Glutamatergic neuron (in vitro differentiated cells): ENCODE measurements around the gene JPH2. TPM values are rescaled to one million over a fixed set of nuclear protein-coding genes. Genes with fewer than 3 reads are reported as not detected.

Source experiments
- DNase-seq: peaks from one replicate; pipeline ENCODE4 v3.0.0; 2022
- H3K27ac Mint-ChIP-seq: one replicate; pipeline ENCODE4 v1.8.0; 2020; ENCODE audit warnings: mild to moderate bottlenecking, mixed read lengths, inconsistent platforms; ENCODE audit not compliant: unreplicated experiment
- H3K27me3 Mint-ChIP-seq: one replicate; pipeline ENCODE4 v1.8.0; 2020; ENCODE audit warnings: mild to moderate bottlenecking, moderate library complexity, mixed read lengths, inconsistent platforms; ENCODE audit not compliant: unreplicated experiment
- H3K36me3 Mint-ChIP-seq: one replicate; pipeline ENCODE4 v1.8.0; 2020; ENCODE audit warnings: mild to moderate bottlenecking, mixed read lengths, inconsistent platforms; ENCODE audit not compliant: unreplicated experiment
- H3K4me1 Mint-ChIP-seq: one replicate; pipeline ENCODE4 v1.8.0; 2020; ENCODE audit warnings: mild to moderate bottlenecking, low read depth, mixed read lengths, inconsistent platforms; ENCODE audit not compliant: unreplicated experiment
- H3K4me3 Mint-ChIP-seq: one replicate; pipeline ENCODE4 v1.8.0; 2020; ENCODE audit warnings: mild to moderate bottlenecking, mixed read lengths, inconsistent platforms; ENCODE audit not compliant: unreplicated experiment
- H3K9me3 Mint-ChIP-seq: one replicate; pipeline ENCODE4 v1.8.0; 2020; ENCODE audit warnings: mild to moderate bottlenecking, moderate library complexity, mixed read lengths, inconsistent platforms; ENCODE audit not compliant: unreplicated experiment
- CTCF ChIP-seq: fragments of 200-600 bp; sonication (generic); IDR thresholded peaks from one replicate; pipeline ENCODE4 v1.5.0; 2021; ENCODE audit not compliant: partially characterized antibody, unreplicated experiment
- total RNA-seq: library from RNA; stranded (reverse); fragmentation: NEBNext Ultra II Directional; extraction: Animal tissue kit (Norgen Biotek cat#: 25700); gene quantifications from one replicate; pipeline ENCODE4 v1.2.1, GENCODE V29; 2021; ENCODE audit not compliant: unreplicated experiment

JPH2 gene
- total RNA-seq, 1 donor from 2014 or later: 0.07 TPM

GRCh38 chr20:44143936-44144335, 43.1 kb downstream of the JPH2 start:
- H3K4me1 Mint-ChIP-seq: peaks cover 4% of the 10 kb centered on the region
- H3K4me3 Mint-ChIP-seq: no peak overlapping the region
- DNase-seq: no peak
- H3K27ac Mint-ChIP-seq: no peak overlapping the region
- TF ChIP-seq CTCF: no peak
- H3K36me3 Mint-ChIP-seq: no peaks in the 10 kb centered on the region
- peaks cover 6% of the 10 kb centered on the region for H3K9me3 Mint-ChIP-seq
- H3K27me3 Mint-ChIP-seq: peaks cover 1% of the 10 kb centered on the region

- Mint-ChIP-seq H3K4me1 (peaks cover 4% of the 10 kb centered on the region), H3K9me3 (peaks cover 6% of the 10 kb centered on the region), H3K27me3 (peaks cover 1% of the 10 kb centered on the region), H3K27ac (no peak overlapping the region), H3K36me3 (no peaks in the 10 kb centered on the region), H3K4me3 (no peak overlapping the region)
- DNase-seq: no peak
- TF ChIP-seq CTCF: no peak
Observed at GRCh38 chr20:44142413-44142812, 44.6 kb downstream of the JPH2 start.

GRCh38 chr20:44141873-44142272, 45.1 kb downstream of the JPH2 start:
- peaks cover 4% of the 10 kb centered on the region for H3K9me3 Mint-ChIP-seq
- no peak overlapping the region for H3K27ac Mint-ChIP-seq
- H3K27me3 Mint-ChIP-seq: peaks cover 1% of the 10 kb centered on the region
- H3K36me3 Mint-ChIP-seq: no peaks in the 10 kb centered on the region
- H3K4me3 Mint-ChIP-seq: no peak overlapping the region
- no peak for TF ChIP-seq CTCF
- DNase-seq: no peak
- peaks cover 4% of the 10 kb centered on the region for H3K4me1 Mint-ChIP-seq

- no peak overlapping the region for H3K27ac Mint-ChIP-seq
- no peak for TF ChIP-seq CTCF
- H3K27me3 Mint-ChIP-seq: peaks cover 2% of the 10 kb centered on the region
Observed at GRCh38 chr20:44138867-44139266, 48.1 kb downstream of the JPH2 start.

GRCh38 chr20:44137266-44137801, 49.7 kb downstream of the JPH2 start:
- Mint-ChIP-seq H3K27me3 (peaks cover 3% of the 10 kb centered on the region), H3K4me1 (no peaks in the 10 kb centered on the region), H3K4me3 (no peak overlapping the region), H3K27ac (no peak overlapping the region), H3K36me3 (no peaks in the 10 kb centered on the region), H3K9me3 (peaks cover 2% of the 10 kb centered on the region)
- no peak for DNase-seq
- TF ChIP-seq CTCF: no peak

More at GRCh38 chr20:44138867-44139266, 48.1 kb downstream of the JPH2 start:
- Mint-ChIP-seq H3K36me3 (no peaks in the 10 kb centered on the region), H3K9me3 (peaks cover 2% of the 10 kb centered on the region), H3K4me3 (no peak overlapping the region), H3K4me1 (peaks cover 4% of the 10 kb centered on the region)
- no peak for DNase-seq
